Liver (tissue), 3 donors: ENCODE data around the gene LRP1-AS.

Experiments used
- TAF1 ChIP-seq: conservative IDR thresholded peaks from 2 replicates; pipeline ENCODE4 v1.6.1; 2016; ENCODE audit warnings: antibody characterized with exemption, mild to moderate bottlenecking
- YY1 ChIP-seq: IDR thresholded peaks from 2 replicates; pipeline ENCODE4 v1.6.1; 2016; ENCODE audit warnings: antibody characterized with exemption, mild to moderate bottlenecking
- TF ChIP-seq, protein P1 (sequence below): fragments of 150-350 bp; IDR thresholded peaks from 2 replicates; pipeline ENCODE4 v1.5.1; 2017; ENCODE audit warnings: improper control_type of control experiment, low read depth, low read length; ENCODE audit not compliant: missing input control
- TF ChIP-seq, protein P2 (sequence below): IDR thresholded peaks from 2 replicates; pipeline ENCODE4 v1.6.1; 2016; ENCODE audit warnings: antibody characterized with exemption
- TF ChIP-seq, protein P3 (sequence below): IDR thresholded peaks from 2 replicates; pipeline ENCODE4 v1.6.1; 2016; ENCODE audit warnings: antibody characterized with exemption
- donor health status: healthy.
- donor health status: healthy.

DNA sequence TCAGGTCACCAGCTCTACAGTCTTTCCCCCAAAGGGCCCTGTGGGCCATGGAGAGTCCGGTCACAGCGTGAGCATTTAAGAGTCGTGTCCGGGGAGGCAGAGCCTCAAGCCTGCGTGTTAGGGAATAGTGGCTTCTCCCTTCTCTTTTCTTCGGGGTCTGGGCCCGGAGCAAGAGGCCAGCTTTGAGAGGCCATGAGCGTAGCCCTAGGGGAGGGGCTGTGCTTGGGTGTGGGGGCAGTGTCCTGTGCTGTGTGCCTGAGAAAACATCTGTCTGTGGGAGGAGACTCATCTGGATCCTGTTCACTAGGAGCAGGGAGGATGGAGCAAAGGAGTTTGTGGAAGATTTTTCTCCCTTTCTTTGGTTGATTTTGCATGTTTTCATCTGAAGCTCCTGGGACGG, 5.3 kb downstream of the LRP1-AS start:
- TF ChIP-seq, protein P1, sequence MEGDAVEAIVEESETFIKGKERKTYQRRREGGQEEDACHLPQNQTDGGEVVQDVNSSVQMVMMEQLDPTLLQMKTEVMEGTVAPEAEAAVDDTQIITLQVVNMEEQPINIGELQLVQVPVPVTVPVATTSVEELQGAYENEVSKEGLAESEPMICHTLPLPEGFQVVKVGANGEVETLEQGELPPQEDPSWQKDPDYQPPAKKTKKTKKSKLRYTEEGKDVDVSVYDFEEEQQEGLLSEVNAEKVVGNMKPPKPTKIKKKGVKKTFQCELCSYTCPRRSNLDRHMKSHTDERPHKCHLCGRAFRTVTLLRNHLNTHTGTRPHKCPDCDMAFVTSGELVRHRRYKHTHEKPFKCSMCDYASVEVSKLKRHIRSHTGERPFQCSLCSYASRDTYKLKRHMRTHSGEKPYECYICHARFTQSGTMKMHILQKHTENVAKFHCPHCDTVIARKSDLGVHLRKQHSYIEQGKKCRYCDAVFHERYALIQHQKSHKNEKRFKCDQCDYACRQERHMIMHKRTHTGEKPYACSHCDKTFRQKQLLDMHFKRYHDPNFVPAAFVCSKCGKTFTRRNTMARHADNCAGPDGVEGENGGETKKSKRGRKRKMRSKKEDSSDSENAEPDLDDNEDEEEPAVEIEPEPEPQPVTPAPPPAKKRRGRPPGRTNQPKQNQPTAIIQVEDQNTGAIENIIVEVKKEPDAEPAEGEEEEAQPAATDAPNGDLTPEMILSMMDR: no peak
- TF ChIP-seq TAF1: no peak
- no peak for TF ChIP-seq YY1
- TF ChIP-seq, protein P2, sequence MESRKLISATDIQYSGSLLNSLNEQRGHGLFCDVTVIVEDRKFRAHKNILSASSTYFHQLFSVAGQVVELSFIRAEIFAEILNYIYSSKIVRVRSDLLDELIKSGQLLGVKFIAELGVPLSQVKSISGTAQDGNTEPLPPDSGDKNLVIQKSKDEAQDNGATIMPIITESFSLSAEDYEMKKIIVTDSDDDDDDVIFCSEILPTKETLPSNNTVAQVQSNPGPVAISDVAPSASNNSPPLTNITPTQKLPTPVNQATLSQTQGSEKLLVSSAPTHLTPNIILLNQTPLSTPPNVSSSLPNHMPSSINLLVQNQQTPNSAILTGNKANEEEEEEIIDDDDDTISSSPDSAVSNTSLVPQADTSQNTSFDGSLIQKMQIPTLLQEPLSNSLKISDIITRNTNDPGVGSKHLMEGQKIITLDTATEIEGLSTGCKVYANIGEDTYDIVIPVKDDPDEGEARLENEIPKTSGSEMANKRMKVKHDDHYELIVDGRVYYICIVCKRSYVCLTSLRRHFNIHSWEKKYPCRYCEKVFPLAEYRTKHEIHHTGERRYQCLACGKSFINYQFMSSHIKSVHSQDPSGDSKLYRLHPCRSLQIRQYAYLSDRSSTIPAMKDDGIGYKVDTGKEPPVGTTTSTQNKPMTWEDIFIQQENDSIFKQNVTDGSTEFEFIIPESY: no peak
- TF ChIP-seq, protein P3, sequence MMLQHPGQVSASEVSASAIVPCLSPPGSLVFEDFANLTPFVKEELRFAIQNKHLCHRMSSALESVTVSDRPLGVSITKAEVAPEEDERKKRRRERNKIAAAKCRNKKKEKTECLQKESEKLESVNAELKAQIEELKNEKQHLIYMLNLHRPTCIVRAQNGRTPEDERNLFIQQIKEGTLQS: no peak
